ENCODE measurements around the gene SNX5.

DNA sequence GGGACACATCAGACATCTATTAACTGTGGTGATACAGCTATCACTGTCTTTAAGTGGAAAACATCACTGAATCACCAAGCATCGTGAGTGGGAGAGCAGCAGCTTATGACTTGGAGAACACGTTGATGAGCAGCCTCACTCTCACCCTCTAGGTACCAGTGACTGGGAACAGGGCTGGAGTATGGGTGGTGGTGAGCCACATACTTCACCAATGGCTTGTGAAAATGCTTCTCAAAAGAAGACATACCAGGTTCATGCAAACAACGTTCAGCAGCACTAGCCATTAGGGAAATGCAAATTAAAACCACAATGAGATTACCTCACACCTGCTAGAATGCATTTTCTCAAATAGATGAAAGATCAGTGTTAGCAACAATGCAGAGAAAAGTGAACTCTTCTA is 25.3 kb downstream of the SNX5 start:
- TF ChIP-seq, protein P1, sequence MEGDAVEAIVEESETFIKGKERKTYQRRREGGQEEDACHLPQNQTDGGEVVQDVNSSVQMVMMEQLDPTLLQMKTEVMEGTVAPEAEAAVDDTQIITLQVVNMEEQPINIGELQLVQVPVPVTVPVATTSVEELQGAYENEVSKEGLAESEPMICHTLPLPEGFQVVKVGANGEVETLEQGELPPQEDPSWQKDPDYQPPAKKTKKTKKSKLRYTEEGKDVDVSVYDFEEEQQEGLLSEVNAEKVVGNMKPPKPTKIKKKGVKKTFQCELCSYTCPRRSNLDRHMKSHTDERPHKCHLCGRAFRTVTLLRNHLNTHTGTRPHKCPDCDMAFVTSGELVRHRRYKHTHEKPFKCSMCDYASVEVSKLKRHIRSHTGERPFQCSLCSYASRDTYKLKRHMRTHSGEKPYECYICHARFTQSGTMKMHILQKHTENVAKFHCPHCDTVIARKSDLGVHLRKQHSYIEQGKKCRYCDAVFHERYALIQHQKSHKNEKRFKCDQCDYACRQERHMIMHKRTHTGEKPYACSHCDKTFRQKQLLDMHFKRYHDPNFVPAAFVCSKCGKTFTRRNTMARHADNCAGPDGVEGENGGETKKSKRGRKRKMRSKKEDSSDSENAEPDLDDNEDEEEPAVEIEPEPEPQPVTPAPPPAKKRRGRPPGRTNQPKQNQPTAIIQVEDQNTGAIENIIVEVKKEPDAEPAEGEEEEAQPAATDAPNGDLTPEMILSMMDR (IDR thresholded peaks at IDR 0.05) = no peak
- no peak for TF ChIP-seq EP300 (IDR thresholded peaks at IDR 0.05)
- no peak for TF ChIP-seq POLR2AphosphoS5 (IDR thresholded peaks at IDR 0.05)

Measured in suprapubic skin (tissue), 4 donors.